ENCODE data around the gene ARMC3.
"Not testable (repeated sequence)": the region's sequence is repeated elsewhere in the genome, so short reads cannot be mapped to it uniquely, and the experiment has no call there.

The ARMC3 gene

GRCh38 chr10:23035569-23035968 lies 107.7 kb downstream of the ARMC3 start:
- no peak overlapping the region for H3K4me3 ChIP-seq (ENCODE audit: low read depth, low read length)
- no peak for DNase-seq (ENCODE audit: low read depth)

GRCh38 chr10:23037152-23037551 lies 109.3 kb downstream of the ARMC3 start:
- H3K4me3 ChIP-seq (ENCODE audit: low read depth, low read length), result no peak overlapping the region
- no peak for DNase-seq (ENCODE audit: low read depth)

- no peak overlapping the region for H3K4me3 ChIP-seq (ENCODE audit: low read depth, low read length)
- DNase-seq (ENCODE audit: low read depth), result no peak
Observed at GRCh38 chr10:23037561-23037960, 109.7 kb downstream of the ARMC3 start.

GRCh38 chr10:23038172-23038571 lies 110.3 kb downstream of the ARMC3 start:
- no peak overlapping the region for H3K4me3 ChIP-seq (ENCODE audit: low read depth, low read length)
- DNase-seq (ENCODE audit: low read depth), result no peak

GRCh38 chr10:23040002-23040401 lies 112.1 kb downstream of the ARMC3 start:
- no peak for DNase-seq (ENCODE audit: low read depth)
- no peak overlapping the region for H3K4me3 ChIP-seq (ENCODE audit: low read depth, low read length)

- no peak overlapping the region for H3K4me3 ChIP-seq (ENCODE audit: low read depth, low read length)
- no peak for DNase-seq (ENCODE audit: low read depth)
Observed at GRCh38 chr10:23046027-23046426, 118.2 kb downstream of the ARMC3 start.

GRCh38 chr10:23047201-23048050 lies 119.6 kb downstream of the ARMC3 start:
- no peak overlapping the region for H3K4me3 ChIP-seq (ENCODE audit: low read depth, low read length)
- DNase-seq (ENCODE audit: low read depth), result no peak

GRCh38 chr10:23048191-23048590 lies 120.3 kb downstream of the ARMC3 start:
- no peak for DNase-seq (ENCODE audit: low read depth)

GRCh38 chr10:23051278-23051677 lies 123.4 kb downstream of the ARMC3 start:
- DNase-seq (ENCODE audit: low read depth), result no peak
- H3K4me3 ChIP-seq (ENCODE audit: low read depth, low read length), result no peak overlapping the region

More at GRCh38 chr10:23048191-23048590, 120.3 kb downstream of the ARMC3 start:
- no peak overlapping the region for H3K4me3 ChIP-seq (ENCODE audit: low read depth, low read length)

GRCh38 chr10:23051855-23052331 lies 124.0 kb downstream of the ARMC3 start:
- DNase-seq (ENCODE audit: low read depth), result no peak
- H3K4me3 ChIP-seq (ENCODE audit: low read depth, low read length), result no peak overlapping the region

GRCh38 chr10:23053036-23053435 lies 125.2 kb downstream of the ARMC3 start:
- no peak overlapping the region for H3K4me3 ChIP-seq (ENCODE audit: low read depth, low read length)
- no peak for DNase-seq (ENCODE audit: low read depth)

GRCh38 chr10:23055424-23056185 lies 127.8 kb downstream of the ARMC3 start:
- no peak for DNase-seq (ENCODE audit: low read depth)
- H3K4me3 ChIP-seq (ENCODE audit: low read depth, low read length), result no peak overlapping the region

GRCh38 chr10:23056186-23056579 lies 128.3 kb downstream of the ARMC3 start:
- no peak overlapping the region for H3K4me3 ChIP-seq (ENCODE audit: low read depth, low read length)
- DNase-seq (ENCODE audit: low read depth), result no peak

GRCh38 chr10:23058366-23058765 lies 130.5 kb downstream of the ARMC3 start:
- no peak overlapping the region for H3K4me3 ChIP-seq (ENCODE audit: low read depth, low read length)

GRCh38 chr10:23060918-23061317 lies 133.1 kb downstream of the ARMC3 start:
- no peak overlapping the region for H3K4me3 ChIP-seq (ENCODE audit: low read depth, low read length)
- DNase-seq (ENCODE audit: low read depth), result no peak

More at GRCh38 chr10:23058366-23058765, 130.5 kb downstream of the ARMC3 start:
- DNase-seq (ENCODE audit: low read depth), result no peak

GRCh38 chr10:23063045-23063972 lies 135.5 kb downstream of the ARMC3 start:
- DNase-seq (ENCODE audit: low read depth), result no peak
- peak overlapping the region; percentile 27 for H3K4me3 ChIP-seq (ENCODE audit: low read depth, low read length)

GRCh38 chr10:23063973-23064812 lies 136.3 kb downstream of the ARMC3 start:
- H3K4me3 ChIP-seq (ENCODE audit: low read depth, low read length), result no peak overlapping the region
- no peak for DNase-seq (ENCODE audit: low read depth)

- not testable (repeated sequence) for H3K4me3 ChIP-seq (ENCODE audit: low read depth, low read length); DNase-seq (ENCODE audit: low read depth)
Observed at GRCh38 chr10:23064813-23065114, 136.9 kb downstream of the ARMC3 start.

All from skeletal muscle cell (primary cell).